Liver (tissue), 3 donors: ENCODE results near the gene STK32C.

Experiments used
- EGR1 ChIP-seq, 2 donors: IDR thresholded peaks; 2 replicates each; pipeline ENCODE4 v1.6.1; 2016 to 2018; ENCODE audit warnings: antibody characterized with exemption in 2 of 2, low read depth in 2 of 2
- HNF4A ChIP-seq, 2 donors: conservative IDR thresholded peaks; 2 replicates each; pipeline ENCODE4 v1.6.1; 2016; ENCODE audit warnings: antibody characterized with exemption in 2 of 2, mild to moderate bottlenecking in 2 of 2
- JUND ChIP-seq, 2 donors: IDR thresholded peaks; 2 replicates each; pipeline ENCODE4 v1.6.1; 2016; ENCODE audit warnings: antibody characterized with exemption in 2 of 2
- MAX ChIP-seq: IDR thresholded peaks from 2 replicates; pipeline ENCODE4 v1.6.1; 2016; ENCODE audit warnings: antibody characterized with exemption
- RAD21 ChIP-seq, 2 donors: IDR thresholded peaks; 2 replicates each; pipeline ENCODE4 v1.6.1; 2016; ENCODE audit warnings: antibody characterized with exemption in 2 of 2, mild to moderate bottlenecking in 2 of 2
- RXRA ChIP-seq, 2 donors: IDR thresholded peaks; 2 replicates each; pipeline ENCODE4 v1.6.1; 2017 to 2018; ENCODE audit warnings: antibody characterized with exemption in 2 of 2, mild to moderate bottlenecking in 1 of 2
- TAF1 ChIP-seq: conservative IDR thresholded peaks from 2 replicates; pipeline ENCODE4 v1.6.1; 2016; ENCODE audit warnings: antibody characterized with exemption, mild to moderate bottlenecking
- YY1 ChIP-seq: IDR thresholded peaks from 2 replicates; pipeline ENCODE4 v1.6.1; 2016; ENCODE audit warnings: antibody characterized with exemption, mild to moderate bottlenecking
- TF ChIP-seq, protein P1 (sequence below): IDR thresholded peaks from 2 replicates; pipeline ENCODE4 v1.6.1; 2016; ENCODE audit warnings: antibody characterized with exemption
- TF ChIP-seq, protein P2 (sequence below): fragments of 150-350 bp; IDR thresholded peaks from 2 replicates; pipeline ENCODE4 v1.5.1; 2017; ENCODE audit warnings: improper control_type of control experiment, low read depth, low read length; ENCODE audit not compliant: missing input control
- TF ChIP-seq, protein P3 (sequence below): IDR thresholded peaks from 2 replicates; pipeline ENCODE4 v1.6.1; 2016; ENCODE audit warnings: antibody characterized with exemption
- donor health status: healthy.
- donor health status: healthy.

DNA sequence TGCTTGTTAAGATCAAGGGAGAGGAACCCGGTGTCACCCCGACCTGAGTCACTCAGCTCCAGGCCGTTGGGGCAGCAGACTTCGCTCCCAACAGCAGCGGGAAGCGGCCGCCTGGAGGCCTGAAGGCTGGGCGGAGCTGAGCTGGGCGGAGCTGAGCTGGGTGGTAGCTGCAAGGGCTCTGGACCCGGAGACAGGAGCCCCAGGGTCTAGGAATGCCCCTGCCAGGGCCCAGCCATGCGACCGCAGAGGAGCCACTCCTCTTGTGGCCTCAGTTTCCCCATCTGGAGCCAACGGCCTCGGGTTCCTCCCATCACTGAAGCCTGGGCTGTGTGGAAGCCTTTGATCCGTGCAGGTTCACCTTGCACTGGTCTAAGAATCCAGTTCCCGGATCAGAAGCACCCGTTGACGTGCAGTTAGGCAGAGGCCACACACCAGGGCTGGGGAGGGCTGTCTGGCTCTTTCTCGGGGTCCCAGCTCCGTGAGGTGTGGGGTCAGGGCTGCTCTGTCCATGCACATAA is 142.9 kb downstream of the STK32C start:
- TF ChIP-seq YY1 (no peak), TAF1 (no peak), RAD21 (IDR thresholded peaks at IDR 0.05) (no peak), EGR1 (IDR thresholded peaks at IDR 0.05; ENCODE audit: low read depth in 2 of 2) (no peak), RXRA (IDR thresholded peaks at IDR 0.05) (no peak), HNF4A (conservative IDR thresholded peaks at IDR 0.05) (peak in 1 of 2 donors; percentile 34), MAX (no peak), JUND (IDR thresholded peaks at IDR 0.05) (no peak)
- TF ChIP-seq, protein P1, sequence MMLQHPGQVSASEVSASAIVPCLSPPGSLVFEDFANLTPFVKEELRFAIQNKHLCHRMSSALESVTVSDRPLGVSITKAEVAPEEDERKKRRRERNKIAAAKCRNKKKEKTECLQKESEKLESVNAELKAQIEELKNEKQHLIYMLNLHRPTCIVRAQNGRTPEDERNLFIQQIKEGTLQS, result no peak
- TF ChIP-seq, protein P2, sequence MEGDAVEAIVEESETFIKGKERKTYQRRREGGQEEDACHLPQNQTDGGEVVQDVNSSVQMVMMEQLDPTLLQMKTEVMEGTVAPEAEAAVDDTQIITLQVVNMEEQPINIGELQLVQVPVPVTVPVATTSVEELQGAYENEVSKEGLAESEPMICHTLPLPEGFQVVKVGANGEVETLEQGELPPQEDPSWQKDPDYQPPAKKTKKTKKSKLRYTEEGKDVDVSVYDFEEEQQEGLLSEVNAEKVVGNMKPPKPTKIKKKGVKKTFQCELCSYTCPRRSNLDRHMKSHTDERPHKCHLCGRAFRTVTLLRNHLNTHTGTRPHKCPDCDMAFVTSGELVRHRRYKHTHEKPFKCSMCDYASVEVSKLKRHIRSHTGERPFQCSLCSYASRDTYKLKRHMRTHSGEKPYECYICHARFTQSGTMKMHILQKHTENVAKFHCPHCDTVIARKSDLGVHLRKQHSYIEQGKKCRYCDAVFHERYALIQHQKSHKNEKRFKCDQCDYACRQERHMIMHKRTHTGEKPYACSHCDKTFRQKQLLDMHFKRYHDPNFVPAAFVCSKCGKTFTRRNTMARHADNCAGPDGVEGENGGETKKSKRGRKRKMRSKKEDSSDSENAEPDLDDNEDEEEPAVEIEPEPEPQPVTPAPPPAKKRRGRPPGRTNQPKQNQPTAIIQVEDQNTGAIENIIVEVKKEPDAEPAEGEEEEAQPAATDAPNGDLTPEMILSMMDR, result no peak
- TF ChIP-seq, protein P3, sequence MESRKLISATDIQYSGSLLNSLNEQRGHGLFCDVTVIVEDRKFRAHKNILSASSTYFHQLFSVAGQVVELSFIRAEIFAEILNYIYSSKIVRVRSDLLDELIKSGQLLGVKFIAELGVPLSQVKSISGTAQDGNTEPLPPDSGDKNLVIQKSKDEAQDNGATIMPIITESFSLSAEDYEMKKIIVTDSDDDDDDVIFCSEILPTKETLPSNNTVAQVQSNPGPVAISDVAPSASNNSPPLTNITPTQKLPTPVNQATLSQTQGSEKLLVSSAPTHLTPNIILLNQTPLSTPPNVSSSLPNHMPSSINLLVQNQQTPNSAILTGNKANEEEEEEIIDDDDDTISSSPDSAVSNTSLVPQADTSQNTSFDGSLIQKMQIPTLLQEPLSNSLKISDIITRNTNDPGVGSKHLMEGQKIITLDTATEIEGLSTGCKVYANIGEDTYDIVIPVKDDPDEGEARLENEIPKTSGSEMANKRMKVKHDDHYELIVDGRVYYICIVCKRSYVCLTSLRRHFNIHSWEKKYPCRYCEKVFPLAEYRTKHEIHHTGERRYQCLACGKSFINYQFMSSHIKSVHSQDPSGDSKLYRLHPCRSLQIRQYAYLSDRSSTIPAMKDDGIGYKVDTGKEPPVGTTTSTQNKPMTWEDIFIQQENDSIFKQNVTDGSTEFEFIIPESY, result no peak
